ENCODE data around the gene ABCA1. TPM values are rescaled to one million over a fixed set of nuclear protein-coding genes. Genes with fewer than 3 reads are reported as not detected.

The ABCA1 gene
- polyA plus RNA-seq, 1 experiment: 36.2 TPM

GRCh38 chr9:104921067-104921741 lies 6.8 kb downstream of the ABCA1 start:
- POLR2A ChIA-PET: interaction anchor here (0.7 kb wide), 1 partner anchor 226 kb away, joined by 3 read pairs; no protein-coding TSS in a partner anchor
- no peak for TF ChIP-seq CTCF (IDR thresholded peaks at IDR 0.05; ENCODE audit: insufficient read depth, low read depth, low read length)
- CTCF ChIA-PET: interaction anchor here (0.7 to 9.5 kb wide), 3 partner anchors 12 to 253 kb away, joined by 3 to 75 read pairs (median 13); no protein-coding TSS in a partner anchor
- no peak overlapping the region for H3K4me3 ChIP-seq (ENCODE audit: low read depth, low read length)
- H3K36me3 ChIP-seq (ENCODE audit: control insufficient read depth, insufficient read depth, low read length): no peaks in the 10 kb centered on the region
- DNase-seq (ENCODE audit: low read depth): no peak
- no peaks in the 10 kb centered on the region for H3K27me3 ChIP-seq (ENCODE audit: control insufficient read depth, insufficient read depth, low read length)

- no peak for TF ChIP-seq CTCF (IDR thresholded peaks at IDR 0.05; ENCODE audit: insufficient read depth, low read depth, low read length)
- H3K27me3 ChIP-seq (ENCODE audit: control insufficient read depth, insufficient read depth, low read length): no peaks in the 10 kb centered on the region
- POLR2A ChIA-PET: no interaction called here
- CTCF ChIA-PET: no interaction called here
- H3K4me3 ChIP-seq (ENCODE audit: low read depth, low read length): no peak overlapping the region
- no peaks in the 10 kb centered on the region for H3K36me3 ChIP-seq (ENCODE audit: control insufficient read depth, insufficient read depth, low read length)
- no peak for DNase-seq (ENCODE audit: low read depth)
Measured at GRCh38 chr9:104915753-104916152, 12.2 kb downstream of the ABCA1 start.

DNA sequence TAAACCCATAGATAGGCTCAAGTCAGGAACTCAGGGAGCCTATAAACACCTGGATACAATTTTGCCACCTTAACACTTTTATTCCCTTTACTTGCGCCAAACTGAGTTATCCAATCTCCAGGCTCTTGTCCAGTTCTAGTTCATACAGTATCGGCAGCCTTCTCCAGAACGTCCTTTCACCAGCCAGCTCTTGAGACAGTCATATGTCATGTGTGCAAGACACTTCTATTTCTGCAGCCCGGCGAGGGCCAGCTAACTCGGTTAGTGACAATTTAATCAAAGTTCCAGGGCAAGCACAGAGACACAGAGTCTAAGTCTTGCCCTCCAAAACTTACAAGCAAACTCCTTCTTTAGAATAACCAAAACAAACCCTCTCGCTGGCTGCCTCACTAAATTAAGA lies 12.9 kb downstream of the ABCA1 start:
- POLR2A ChIA-PET: no interaction called here
- Histone ChIP-seq H3K27me3 (ENCODE audit: control insufficient read depth, insufficient read depth, low read length) (no peaks in the 10 kb centered on the region), H3K36me3 (ENCODE audit: control insufficient read depth, insufficient read depth, low read length) (no peaks in the 10 kb centered on the region), H3K4me3 (ENCODE audit: low read depth, low read length) (no peak overlapping the region)
- TF ChIP-seq CTCF (IDR thresholded peaks at IDR 0.05; ENCODE audit: insufficient read depth, low read depth, low read length): no peak
- no peak for DNase-seq (ENCODE audit: low read depth)
- CTCF ChIA-PET: interaction anchor here (1.2 kb wide), 1 partner anchor 52 kb away, joined by 3 read pairs; no protein-coding TSS in a partner anchor

GRCh38 chr9:104914466-104914865 lies 13.5 kb downstream of the ABCA1 start:
- Histone ChIP-seq H3K36me3 (ENCODE audit: control insufficient read depth, insufficient read depth, low read length) (no peaks in the 10 kb centered on the region), H3K27me3 (ENCODE audit: control insufficient read depth, insufficient read depth, low read length) (no peaks in the 10 kb centered on the region), H3K4me3 (ENCODE audit: low read depth, low read length) (no peak overlapping the region)
- ChIA-PET POLR2A (no interaction called here), CTCF (interaction anchor here (0.7 to 1.2 kb wide), 2 partner anchors 13 to 51 kb away, joined by 3 read pairs; partner anchors contain the start of gene ABCA1)
- no peak for DNase-seq (ENCODE audit: low read depth)
- no peak for TF ChIP-seq CTCF (IDR thresholded peaks at IDR 0.05; ENCODE audit: insufficient read depth, low read depth, low read length)

GRCh38 chr9:104912606-104913005 lies 15.3 kb downstream of the ABCA1 start:
- H3K36me3 ChIP-seq (ENCODE audit: control insufficient read depth, insufficient read depth, low read length): no peaks in the 10 kb centered on the region
- no peak for DNase-seq (ENCODE audit: low read depth)
- no peak for TF ChIP-seq CTCF (IDR thresholded peaks at IDR 0.05; ENCODE audit: insufficient read depth, low read depth, low read length)
- ChIA-PET CTCF (interaction anchor here (1.2 to 3.1 kb wide), 2 partner anchors 11 to 12 kb away, joined by 3 to 13 read pairs; no protein-coding TSS in a partner anchor), POLR2A (no interaction called here)
- H3K27me3 ChIP-seq (ENCODE audit: control insufficient read depth, insufficient read depth, low read length): no peaks in the 10 kb centered on the region
- no peak overlapping the region for H3K4me3 ChIP-seq (ENCODE audit: low read depth, low read length)

All from BJ (cell line).